ENCODE data around the gene CD300LF. TPM values are rescaled to one million over a fixed set of nuclear protein-coding genes. Genes with fewer than 3 reads are reported as not detected.
A peak's percentile ranks its signal among the peaks of the same experiment; 100 is the strongest.

The CD300LF gene
- total RNA-seq, 1 experiment from 2014 or later, result not detected

DNA sequence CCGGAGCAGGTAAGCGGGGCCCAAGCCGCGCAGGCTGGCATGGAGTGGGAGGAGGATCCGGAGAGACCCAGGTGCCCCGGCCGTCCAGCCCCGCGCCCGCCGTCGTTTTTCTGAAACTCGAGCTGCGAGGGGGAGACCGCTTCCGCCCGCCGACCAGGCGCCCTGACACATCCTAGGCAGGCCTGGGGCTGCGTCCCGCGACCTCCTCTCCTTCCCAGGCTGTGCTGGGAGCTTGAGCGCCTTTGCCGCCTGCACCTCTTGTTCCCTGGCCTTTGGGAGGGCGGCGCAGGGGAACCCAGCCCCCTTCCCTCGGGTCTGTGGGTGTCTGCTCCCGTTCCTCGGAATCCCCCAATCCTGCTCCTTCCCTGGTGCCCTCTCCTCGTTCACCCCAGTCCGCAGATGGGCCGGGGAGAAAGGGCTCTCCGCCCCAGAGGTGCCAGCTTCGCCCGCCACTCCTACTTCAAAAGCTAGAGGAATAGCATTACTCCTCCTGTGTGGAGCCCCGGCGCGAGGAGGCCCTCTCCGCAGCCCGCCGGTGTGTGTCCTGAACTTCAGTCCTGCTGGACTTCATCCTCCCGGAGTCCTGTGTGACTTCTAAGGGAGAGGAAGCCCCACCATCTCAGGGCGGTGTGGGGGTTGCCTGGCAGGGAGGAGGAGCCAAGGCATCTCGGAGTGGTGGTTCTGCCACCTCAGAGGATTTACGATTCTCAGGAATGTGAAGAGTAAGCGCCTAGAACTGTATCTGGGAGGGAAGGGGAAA is 36.7 kb upstream of the CD300LF start:
- H3K4me1 Mint-ChIP-seq (ENCODE audit: insufficient read depth, unreplicated experiment), result peaks cover 33% of the 10 kb centered on the region
- H3K4me3 Mint-ChIP-seq (ENCODE audit: unreplicated experiment), result peak overlapping the region; percentile 88
- no peak for DNase-seq (ENCODE audit: unreplicated experiment)
- POLR2A ChIA-PET, result interaction anchor here (0.6 to 3.6 kb wide), 15 partner anchors 10 to 316 kb away, joined by 3 to 31 read pairs (median 5); partner anchors contain the start of genes FDXR and NAT9
- intact Hi-C loops (cut with micrococcal nuclease), result loop anchor here (2.0 kb wide), 1 partner anchor 211 kb away; no protein-coding TSS in a partner anchor
- no peaks in the 10 kb centered on the region for H3K27me3 Mint-ChIP-seq (ENCODE audit: insufficient read depth, unreplicated experiment)
- no TSS peak for BruUV-seq (replicated peaks)
- H3K9me3 Mint-ChIP-seq (ENCODE audit: unreplicated experiment), result no peaks in the 10 kb centered on the region
- no peaks in the 10 kb centered on the region for H3K36me3 Mint-ChIP-seq (ENCODE audit: insufficient read depth, unreplicated experiment)
- CTCF ChIA-PET, result interaction anchor here (0.6 to 3.2 kb wide), 9 partner anchors 10 to 324 kb away, joined by 3 to 30 read pairs (median 4); partner anchors contain the start of gene NAT9
- peak overlapping the region; percentile 55 for H3K27ac Mint-ChIP-seq (ENCODE audit: low read depth, unreplicated experiment)
- TF ChIP-seq, protein P1, sequence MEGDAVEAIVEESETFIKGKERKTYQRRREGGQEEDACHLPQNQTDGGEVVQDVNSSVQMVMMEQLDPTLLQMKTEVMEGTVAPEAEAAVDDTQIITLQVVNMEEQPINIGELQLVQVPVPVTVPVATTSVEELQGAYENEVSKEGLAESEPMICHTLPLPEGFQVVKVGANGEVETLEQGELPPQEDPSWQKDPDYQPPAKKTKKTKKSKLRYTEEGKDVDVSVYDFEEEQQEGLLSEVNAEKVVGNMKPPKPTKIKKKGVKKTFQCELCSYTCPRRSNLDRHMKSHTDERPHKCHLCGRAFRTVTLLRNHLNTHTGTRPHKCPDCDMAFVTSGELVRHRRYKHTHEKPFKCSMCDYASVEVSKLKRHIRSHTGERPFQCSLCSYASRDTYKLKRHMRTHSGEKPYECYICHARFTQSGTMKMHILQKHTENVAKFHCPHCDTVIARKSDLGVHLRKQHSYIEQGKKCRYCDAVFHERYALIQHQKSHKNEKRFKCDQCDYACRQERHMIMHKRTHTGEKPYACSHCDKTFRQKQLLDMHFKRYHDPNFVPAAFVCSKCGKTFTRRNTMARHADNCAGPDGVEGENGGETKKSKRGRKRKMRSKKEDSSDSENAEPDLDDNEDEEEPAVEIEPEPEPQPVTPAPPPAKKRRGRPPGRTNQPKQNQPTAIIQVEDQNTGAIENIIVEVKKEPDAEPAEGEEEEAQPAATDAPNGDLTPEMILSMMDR (IDR thresholded peaks at IDR 0.05; ENCODE audit: unreplicated experiment), result no peak

DNA sequence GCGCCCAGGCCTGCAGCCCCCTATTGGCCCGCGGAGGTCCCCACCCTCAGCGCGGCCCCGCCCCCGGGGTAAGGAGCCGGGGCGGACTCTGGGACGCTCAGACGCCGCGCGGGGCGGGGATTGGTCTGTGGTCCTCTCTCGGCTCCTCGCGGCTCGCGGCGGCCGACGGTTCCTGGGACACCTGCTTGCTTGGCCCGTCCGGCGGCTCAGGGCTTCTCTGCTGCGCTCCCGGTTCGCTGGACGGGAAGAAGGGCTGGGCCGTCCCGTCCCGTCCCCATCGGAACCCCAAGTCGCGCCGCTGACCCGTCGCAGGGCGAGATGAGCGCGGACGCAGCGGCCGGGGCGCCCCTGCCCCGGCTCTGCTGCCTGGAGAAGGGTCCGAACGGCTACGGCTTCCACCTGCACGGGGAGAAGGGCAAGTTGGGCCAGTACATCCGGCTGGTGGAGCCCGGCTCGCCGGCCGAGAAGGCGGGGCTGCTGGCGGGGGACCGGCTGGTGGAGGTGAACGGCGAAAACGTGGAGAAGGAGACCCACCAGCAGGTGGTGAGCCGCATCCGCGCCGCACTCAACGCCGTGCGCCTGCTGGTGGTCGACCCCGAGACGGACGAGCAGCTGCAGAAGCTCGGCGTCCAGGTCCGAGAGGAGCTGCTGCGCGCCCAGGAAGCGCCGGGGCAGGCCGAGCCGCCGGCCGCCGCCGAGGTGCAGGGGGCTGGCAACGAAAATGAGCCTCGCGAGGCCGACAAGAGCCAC is 36.0 kb upstream of the CD300LF start, which contains the start of gene NHERF1:
TSS of gene NHERF1 (plus strand) at position 100 of the 750 bp plus-strand sequence. CDS start at position 319, 219 bp downstream.
- Mint-ChIP-seq H3K27ac (ENCODE audit: low read depth, unreplicated experiment) (peak within 1 kb of the TSS; percentile 57), H3K36me3 (ENCODE audit: insufficient read depth, unreplicated experiment) (no peaks in the 10 kb centered on the region), H3K4me3 (ENCODE audit: unreplicated experiment) (peak within 1 kb of the TSS; percentile 88), H3K27me3 (ENCODE audit: insufficient read depth, unreplicated experiment) (no peaks in the 10 kb centered on the region), H3K9me3 (ENCODE audit: unreplicated experiment) (no peaks in the 10 kb centered on the region), H3K4me1 (ENCODE audit: insufficient read depth, unreplicated experiment) (peaks cover 34% of the 10 kb centered on the region)
- TF ChIP-seq, protein P1 (IDR thresholded peaks at IDR 0.05; ENCODE audit: unreplicated experiment), result no peak
- intact Hi-C loops (cut with micrococcal nuclease), result loop anchor here (1.0 to 2.0 kb wide), 2 partner anchors 22 to 212 kb away; no protein-coding TSS in a partner anchor
- CTCF ChIA-PET, result interaction anchor here (0.6 to 4.7 kb wide), 6 partner anchors 15 to 227 kb away, joined by 3 to 74 read pairs (median 19); partner anchors contain the start of gene NAT9
- DNase-seq (ENCODE audit: unreplicated experiment), result peak; percentile 94
- POLR2A ChIA-PET, result interaction anchor here (0.6 to 3.6 kb wide), 11 partner anchors 11 to 295 kb away, joined by 3 to 31 read pairs (median 5); partner anchors contain the start of genes FDXR and NAT9
- BruUV-seq (replicated peaks), result TSS peak; percentile 78

DNA sequence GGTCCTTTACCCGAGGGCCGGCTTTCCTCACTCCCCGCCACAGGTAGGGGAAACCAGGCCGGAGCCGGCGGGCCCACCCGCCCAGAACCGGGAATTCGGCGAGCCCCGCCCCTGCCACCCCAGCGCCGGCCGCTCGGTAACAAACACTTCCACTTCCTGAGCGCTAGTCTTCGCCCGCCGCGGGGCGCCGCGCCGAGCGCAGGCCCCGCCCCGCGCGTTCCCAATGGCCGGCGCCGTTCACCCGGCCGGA is 35.5 kb upstream of the CD300LF start:
- H3K27ac Mint-ChIP-seq (ENCODE audit: low read depth, unreplicated experiment), result peak overlapping the region; percentile 57
- intact Hi-C loops (cut with micrococcal nuclease), result loop anchor here (1.0 to 2.0 kb wide), 2 partner anchors 22 to 213 kb away; no protein-coding TSS in a partner anchor
- ChIA-PET POLR2A (interaction anchor here (0.7 kb wide), 2 partner anchors 212 to 458 kb away, joined by 3 read pairs; partner anchors contain the start of gene NUP85), CTCF (interaction anchor here (0.7 to 4.7 kb wide), 4 partner anchors 23 to 115 kb away, joined by 3 to 74 read pairs (median 36); no protein-coding TSS in a partner anchor)
- TF ChIP-seq, protein P1 (IDR thresholded peaks at IDR 0.05; ENCODE audit: unreplicated experiment), result no peak
- H3K27me3 Mint-ChIP-seq (ENCODE audit: insufficient read depth, unreplicated experiment), result no peaks in the 10 kb centered on the region
- peak overlapping the region; percentile 88 for H3K4me3 Mint-ChIP-seq (ENCODE audit: unreplicated experiment)
- H3K4me1 Mint-ChIP-seq (ENCODE audit: insufficient read depth, unreplicated experiment), result peaks cover 34% of the 10 kb centered on the region
- H3K9me3 Mint-ChIP-seq (ENCODE audit: unreplicated experiment), result no peaks in the 10 kb centered on the region
- BruUV-seq (replicated peaks), result no TSS peak
- no peak for DNase-seq (ENCODE audit: unreplicated experiment)
- H3K36me3 Mint-ChIP-seq (ENCODE audit: insufficient read depth, unreplicated experiment), result no peaks in the 10 kb centered on the region
